ENCODE data around the gene SORBS2. TPM values are rescaled to one million over a fixed set of nuclear protein-coding genes. Genes with fewer than 3 reads are reported as not detected.

The SORBS2 gene
- total and polyA plus RNA-seq, 2 donors (not counting 1 experiment from before 2014, with no cell fraction given): 0.33 to 3.0 TPM

DNA sequence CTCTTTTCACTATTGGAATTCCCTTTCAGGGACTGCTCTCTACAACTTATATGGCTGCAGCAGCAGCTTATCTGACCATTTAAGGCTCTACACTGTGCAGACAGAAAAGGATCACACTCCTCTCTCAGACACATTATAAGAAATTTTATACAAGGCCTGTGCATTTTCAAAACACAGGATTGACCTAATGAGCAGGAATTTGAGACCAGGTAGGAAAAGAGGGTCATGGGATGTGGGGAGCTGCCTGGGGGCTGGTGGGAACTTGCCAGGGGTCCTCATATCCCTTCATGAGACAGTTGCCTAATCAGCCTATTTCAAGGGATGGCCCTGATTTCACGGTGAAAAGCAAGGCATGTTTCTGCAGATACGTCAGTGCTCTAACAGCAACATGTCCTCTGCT is 77.1 kb downstream of the SORBS2 start:
- Histone ChIP-seq H3K9me3 (ENCODE audit: control insufficient read depth, insufficient read depth, low read depth, low read length) (no peaks in the 10 kb centered on the region), H3K4me3 (replicated peaks in 1 of 4; ENCODE audit: control extremely low read depth in 1 of 4, insufficient read depth in 1 of 4, low read depth in 3 of 4, low read length in 4 of 4) (no peak overlapping the region), H3K79me2 (ENCODE audit: control insufficient read depth, insufficient read depth, low read length) (no peaks in the 10 kb centered on the region), H3K36me3 (ENCODE audit: control insufficient read depth, insufficient read depth, low read length) (no peaks in the 10 kb centered on the region), H2AFZ (ENCODE audit: low read length) (no peak overlapping the region), H3K4me1 (ENCODE audit: control insufficient read depth, extremely low read depth, insufficient read depth, low read length) (peaks cover 8% of the 10 kb centered on the region), H3K27ac (ENCODE audit: insufficient read depth, low read length) (no peak overlapping the region), H3K9ac (ENCODE audit: insufficient read depth, low read length) (no peak overlapping the region), H3K4me2 (ENCODE audit: extremely low read depth, insufficient read depth, low read length) (no peak overlapping the region), H3K27me3 (ENCODE audit: control insufficient read depth, insufficient read depth, low read length) (peaks cover 5% of the 10 kb centered on the region), H4K20me1 (ENCODE audit: control insufficient read depth, extremely low read depth, insufficient read depth, low read length) (no peaks in the 10 kb centered on the region)
- TF ChIP-seq, protein P1, sequence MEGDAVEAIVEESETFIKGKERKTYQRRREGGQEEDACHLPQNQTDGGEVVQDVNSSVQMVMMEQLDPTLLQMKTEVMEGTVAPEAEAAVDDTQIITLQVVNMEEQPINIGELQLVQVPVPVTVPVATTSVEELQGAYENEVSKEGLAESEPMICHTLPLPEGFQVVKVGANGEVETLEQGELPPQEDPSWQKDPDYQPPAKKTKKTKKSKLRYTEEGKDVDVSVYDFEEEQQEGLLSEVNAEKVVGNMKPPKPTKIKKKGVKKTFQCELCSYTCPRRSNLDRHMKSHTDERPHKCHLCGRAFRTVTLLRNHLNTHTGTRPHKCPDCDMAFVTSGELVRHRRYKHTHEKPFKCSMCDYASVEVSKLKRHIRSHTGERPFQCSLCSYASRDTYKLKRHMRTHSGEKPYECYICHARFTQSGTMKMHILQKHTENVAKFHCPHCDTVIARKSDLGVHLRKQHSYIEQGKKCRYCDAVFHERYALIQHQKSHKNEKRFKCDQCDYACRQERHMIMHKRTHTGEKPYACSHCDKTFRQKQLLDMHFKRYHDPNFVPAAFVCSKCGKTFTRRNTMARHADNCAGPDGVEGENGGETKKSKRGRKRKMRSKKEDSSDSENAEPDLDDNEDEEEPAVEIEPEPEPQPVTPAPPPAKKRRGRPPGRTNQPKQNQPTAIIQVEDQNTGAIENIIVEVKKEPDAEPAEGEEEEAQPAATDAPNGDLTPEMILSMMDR (conservative IDR thresholded peaks at IDR 0.05 in 1 of 2, IDR thresholded peaks at IDR 0.05 in 1 of 2; ENCODE audit: low read depth in 1 of 2, low read length in 2 of 2): no peak
- no peak for TF ChIP-seq EZH2 (IDR thresholded peaks at IDR 0.05; ENCODE audit: low read length, missing control alignments)
- no peak for DNase-seq (ENCODE audit: low read depth in 2 of 2)

DNA sequence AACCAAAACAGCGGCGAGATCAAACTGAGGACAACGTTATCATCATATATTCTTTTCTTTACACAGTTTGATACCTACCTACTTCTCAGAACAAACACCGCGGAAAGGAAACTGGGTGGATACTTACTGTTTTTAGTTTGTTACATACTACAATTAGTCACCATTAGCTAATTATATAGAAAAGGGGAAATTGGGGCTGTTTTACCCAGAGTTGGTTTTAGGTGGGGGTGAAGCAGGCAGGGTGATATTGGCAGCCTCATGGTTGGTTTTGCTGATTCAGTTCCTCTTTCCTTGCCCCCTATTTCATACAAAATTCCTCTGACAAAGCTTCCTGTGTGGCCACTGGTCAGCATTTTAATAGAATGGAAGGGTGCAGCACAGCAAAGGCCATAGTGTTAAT is 77.8 kb downstream of the SORBS2 start:
- H4K20me1 ChIP-seq (ENCODE audit: control insufficient read depth, extremely low read depth, insufficient read depth, low read length): no peaks in the 10 kb centered on the region
- H3K4me3 ChIP-seq (replicated peaks in 1 of 4; ENCODE audit: control extremely low read depth in 1 of 4, insufficient read depth in 1 of 4, low read depth in 3 of 4, low read length in 4 of 4): no peak overlapping the region
- H3K27ac ChIP-seq (ENCODE audit: insufficient read depth, low read length): no peak overlapping the region
- peaks cover 8% of the 10 kb centered on the region for H3K4me1 ChIP-seq (ENCODE audit: control insufficient read depth, extremely low read depth, insufficient read depth, low read length)
- peaks cover 5% of the 10 kb centered on the region for H3K27me3 ChIP-seq (ENCODE audit: control insufficient read depth, insufficient read depth, low read length)
- no peaks in the 10 kb centered on the region for H3K36me3 ChIP-seq (ENCODE audit: control insufficient read depth, insufficient read depth, low read length)
- H2AFZ ChIP-seq (ENCODE audit: low read length): no peak overlapping the region
- H3K4me2 ChIP-seq (ENCODE audit: extremely low read depth, insufficient read depth, low read length): no peak overlapping the region
- no peak overlapping the region for H3K9ac ChIP-seq (ENCODE audit: insufficient read depth, low read length)
- H3K9me3 ChIP-seq (ENCODE audit: control insufficient read depth, insufficient read depth, low read depth, low read length): no peaks in the 10 kb centered on the region
- no peak for TF ChIP-seq EZH2 (IDR thresholded peaks at IDR 0.05; ENCODE audit: low read length, missing control alignments)
- TF ChIP-seq, protein P1 (conservative IDR thresholded peaks at IDR 0.05 in 1 of 2, IDR thresholded peaks at IDR 0.05 in 1 of 2; ENCODE audit: low read depth in 1 of 2, low read length in 2 of 2): no peak
- DNase-seq (ENCODE audit: low read depth in 2 of 2): no peak
- H3K79me2 ChIP-seq (ENCODE audit: control insufficient read depth, insufficient read depth, low read length): no peaks in the 10 kb centered on the region

DNA sequence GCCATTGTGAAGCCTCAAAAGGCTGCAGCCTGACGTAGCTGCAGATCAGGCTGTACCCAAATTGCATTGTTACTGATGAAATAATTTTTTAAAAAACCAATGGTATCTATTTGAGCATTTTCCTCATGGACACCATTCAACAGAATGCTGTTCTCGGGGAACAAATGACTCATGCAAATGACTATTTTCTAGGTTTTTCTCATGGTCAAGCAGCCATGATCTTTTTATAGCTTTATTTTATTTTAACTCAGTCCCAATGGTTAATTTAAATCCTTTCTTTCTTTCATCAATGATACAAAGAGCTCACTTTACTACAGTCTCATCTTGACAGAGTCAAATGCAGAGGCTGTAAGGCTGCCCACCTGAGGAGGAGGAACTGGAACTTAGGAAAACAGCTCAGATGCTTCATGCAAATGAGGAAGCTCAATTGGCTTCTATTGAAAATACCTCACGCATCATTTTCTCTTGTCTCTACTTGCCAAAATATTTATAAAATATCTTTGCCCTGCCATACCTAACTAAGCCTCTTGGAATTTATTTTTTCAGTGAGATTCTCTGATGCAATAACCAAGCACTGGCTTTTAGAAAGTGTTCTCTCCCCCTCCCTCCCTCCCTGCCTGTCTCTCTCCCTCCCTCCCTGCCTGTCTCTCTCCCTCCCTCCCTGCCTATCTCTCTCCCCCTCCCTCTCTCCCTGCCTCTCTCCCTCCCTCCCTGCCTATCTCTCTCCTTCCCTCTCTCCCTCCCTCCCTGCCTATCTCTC is 81.0 kb downstream of the SORBS2 start:
- no peak overlapping the region for H3K9ac ChIP-seq (ENCODE audit: insufficient read depth, low read length)

More for the DNA sequence above, 81.0 kb downstream of the SORBS2 start:
- H2AFZ ChIP-seq (ENCODE audit: low read length): no peak overlapping the region
- no peaks in the 10 kb centered on the region for H3K9me3 ChIP-seq (ENCODE audit: control insufficient read depth, insufficient read depth, low read depth, low read length)
- no peaks in the 10 kb centered on the region for H4K20me1 ChIP-seq (ENCODE audit: control insufficient read depth, extremely low read depth, insufficient read depth, low read length)
- no peaks in the 10 kb centered on the region for H3K79me2 ChIP-seq (ENCODE audit: control insufficient read depth, insufficient read depth, low read length)
- peaks cover 5% of the 10 kb centered on the region for H3K27me3 ChIP-seq (ENCODE audit: control insufficient read depth, insufficient read depth, low read length)
- no peak overlapping the region for H3K4me3 ChIP-seq (replicated peaks in 1 of 4; ENCODE audit: control extremely low read depth in 1 of 4, insufficient read depth in 1 of 4, low read depth in 3 of 4, low read length in 4 of 4)
- H3K4me2 ChIP-seq (ENCODE audit: extremely low read depth, insufficient read depth, low read length): no peak overlapping the region
- H3K4me1 ChIP-seq (ENCODE audit: control insufficient read depth, extremely low read depth, insufficient read depth, low read length): no peaks in the 10 kb centered on the region
- H3K36me3 ChIP-seq (ENCODE audit: control insufficient read depth, insufficient read depth, low read length): no peaks in the 10 kb centered on the region
- TF ChIP-seq, protein P1 (conservative IDR thresholded peaks at IDR 0.05 in 1 of 2, IDR thresholded peaks at IDR 0.05 in 1 of 2; ENCODE audit: low read depth in 1 of 2, low read length in 2 of 2): no peak
- no peak for TF ChIP-seq EZH2 (IDR thresholded peaks at IDR 0.05; ENCODE audit: low read length, missing control alignments)
- peak; percentile 47 to 55 for DNase-seq (ENCODE audit: low read depth in 2 of 2)
- no peak overlapping the region for H3K27ac ChIP-seq (ENCODE audit: insufficient read depth, low read length)

All from fibroblast of lung (primary cell).